Embryonic facial prominence (tissue), 1 donor: ENCODE measurements around the gene GUCY2F.

ENCODE experiments used
- DNase-seq: peaks from one replicate; pipeline ENCODE4 v3.0.0-alpha.2; 2016; ENCODE audit errors: extremely low spot score

The GUCY2F gene

GRCh38 chrX:109393859-109394258, 88.0 kb downstream of the GUCY2F start:
- DNase-seq = no peak

- DNase-seq = no peak
These were observed 89.0 kb downstream of the GUCY2F start for GRCh38 chrX:109392895-109393294.

GRCh38 chrX:109390556-109390955, 91.3 kb downstream of the GUCY2F start:
- no peak for DNase-seq

- no peak for DNase-seq
These were observed 92.0 kb downstream of the GUCY2F start for GRCh38 chrX:109389917-109390316.

- peak; percentile 10 for DNase-seq
These were observed 97.2 kb downstream of the GUCY2F start for GRCh38 chrX:109384699-109385098.

- no peak for DNase-seq
These were observed 99.6 kb downstream of the GUCY2F start for GRCh38 chrX:109382332-109382731.

GRCh38 chrX:109378281-109378680, 103.6 kb downstream of the GUCY2F start:
- DNase-seq = no peak

GRCh38 chrX:109374262-109374960, 107.5 kb downstream of the GUCY2F start:
- no peak for DNase-seq

GRCh38 chrX:109373468-109373867, 108.4 kb downstream of the GUCY2F start:
- DNase-seq = no peak

- DNase-seq = no peak
These were observed 109.2 kb downstream of the GUCY2F start for GRCh38 chrX:109372716-109373115.

GRCh38 chrX:109372291-109372690, 109.6 kb downstream of the GUCY2F start:
- no peak for DNase-seq

- DNase-seq = no peak
These were observed 119.8 kb downstream of the GUCY2F start for GRCh38 chrX:109362101-109362500.

GRCh38 chrX:109360301-109360700, 121.6 kb downstream of the GUCY2F start:
- DNase-seq = no peak

GRCh38 chrX:109357706-109358105, 124.2 kb downstream of the GUCY2F start:
- no peak for DNase-seq

GRCh38 chrX:109356684-109357083, 125.2 kb downstream of the GUCY2F start:
- no peak for DNase-seq

- no peak for DNase-seq
These were observed 129.8 kb downstream of the GUCY2F start for GRCh38 chrX:109352066-109352588.

GRCh38 chrX:109351557-109351956, 130.3 kb downstream of the GUCY2F start:
- no peak for DNase-seq

GRCh38 chrX:109350551-109350950, 131.3 kb downstream of the GUCY2F start:
- DNase-seq = no peak

GRCh38 chrX:109350051-109350450, 131.8 kb downstream of the GUCY2F start:
- no peak for DNase-seq

- DNase-seq = no peak
These were observed 134.3 kb downstream of the GUCY2F start for GRCh38 chrX:109347632-109348031.

- DNase-seq = no peak
These were observed 135.4 kb downstream of the GUCY2F start for GRCh38 chrX:109346491-109346890.

GRCh38 chrX:109345856-109346255, 136.0 kb downstream of the GUCY2F start:
- DNase-seq = no peak

GRCh38 chrX:109344678-109345077, 137.2 kb downstream of the GUCY2F start:
- no peak for DNase-seq

GRCh38 chrX:109344101-109344500, 137.8 kb downstream of the GUCY2F start:
- no peak for DNase-seq
